Kidney (tissue), 14 donors: ENCODE measurements around the gene ASCL1. TPM values are rescaled to one million over a fixed set of nuclear protein-coding genes. Genes with fewer than 3 reads are reported as not detected.

Source experiments
- DNase-seq, 5 donors: peaks; one replicate each; pipeline ENCODE4 v3.0.0-alpha.2; 2013 to 2020
- FAIRE-seq: peaks from 2 replicates; lab custom pipeline; 2012; peaks lifted over from hg19 to GRCh38; lab: Jason Lieb, UNC
- H3K27ac ChIP-seq, 2 donors: one replicate each; pipeline ENCODE4 v1.7.0; 2013; ENCODE audit warnings: low read depth in 2 of 2, low read length in 2 of 2, inconsistent platforms in 1 of 2
- H3K27me3 ChIP-seq: one replicate; pipeline ENCODE4 v1.7.1; 2013; ENCODE audit warnings: low read length, inconsistent platforms; ENCODE audit not compliant: control insufficient read depth, insufficient read depth
- H3K36me3 ChIP-seq, 3 donors: one replicate each; pipeline versions ENCODE4 v1.7.0 to v1.7.1; 2013; ENCODE audit warnings: low read length in 3 of 3, control low read depth in 1 of 3, inconsistent platforms in 1 of 3; ENCODE audit not compliant: insufficient read depth in 3 of 3, control insufficient read depth in 2 of 3
- H3K4me1 ChIP-seq, 3 donors: one replicate each; pipeline versions ENCODE4 v1.7.0 to v1.7.1; 2013; ENCODE audit warnings: low read length in 3 of 3, inconsistent platforms in 1 of 3, low read depth in 1 of 3; ENCODE audit not compliant: control insufficient read depth in 2 of 3, insufficient read depth in 2 of 3
- H3K4me3 ChIP-seq, 3 donors: one replicate each; pipeline versions ENCODE4 v1.7.0 to v1.8.1; 2013; ENCODE audit warnings: low read length in 3 of 3, control low read depth in 1 of 3, inconsistent platforms in 1 of 3
- H3K9ac ChIP-seq, 3 donors: one replicate each; pipeline versions ENCODE4 v1.7.0 to v1.7.1; 2013; ENCODE audit warnings: low read length in 3 of 3, control low read depth in 1 of 3, inconsistent platforms in 1 of 3
- H3K9me3 ChIP-seq, 3 donors: one replicate each; pipeline versions ENCODE4 v1.7.0 to v1.7.1; 2013; ENCODE audit warnings: low read length in 3 of 3, control low read depth in 1 of 3, inconsistent platforms in 1 of 3; ENCODE audit not compliant: control insufficient read depth in 2 of 3, insufficient read depth in 1 of 3
- CTCF ChIP-seq: IDR thresholded peaks from 3 replicates; pipeline ENCODE4 v1.5.1; 2012; ENCODE audit warnings: mild to moderate bottlenecking, moderate library complexity, borderline replicate concordance; ENCODE audit not compliant: insufficient read depth; ENCODE audit errors: extremely low read depth
- intact Hi-C: fragments of 100-400 bp; cut with DNase I; formaldehyde crosslinking; loops from one replicate; pipeline ENCODE4 v1.11.1; 2022
- polyA plus RNA-seq: library from polyadenylated mRNA; stranded (reverse); fragments of 350-450 nt; fragmentation: Illumina TruSeq; extraction: RNeasy Lipid Tissue Mini Kit (QIAGEN cat#74804); gene quantifications from one replicate; pipeline ENCODE4 v1.2.3, GENCODE V29; 2014; ENCODE audit warnings: low read depth, low replicate concordance; ENCODE audit not compliant: insufficient read depth
- total RNA-seq: library from RNA; stranded (reverse); fragmentation: NEBNext Ultra II Directional; extraction: Animal tissue kit (Norgen Biotek cat#: 25700); gene quantifications from one replicate; pipeline ENCODE4 v1.2.1, GENCODE V29; 2021
- donor health status: control.
- donor health status: control.
- donor health status: control.
- donor health status: control.
- donor health status: control.
- donor health status: DM: yes; HTN: yes; CAD: no.
- donor health status: Normal renal cell carcinoma (clear cell type).

ASCL1 gene
- total and polyA plus RNA-seq, 2 donors from 2014 or later = not detected

GRCh38 chr12:102948941-102949352, 8.5 kb upstream of the ASCL1 start:
- H3K27me3 ChIP-seq = peaks cover 44% of the 10 kb centered on the region
- H3K4me3 ChIP-seq = no peak overlapping the region
- intact Hi-C loops = no loop called here
- H3K9ac ChIP-seq = no peak overlapping the region
- FAIRE-seq (no peak), DNase-seq (peak in 4 of 5 donors; percentile 63 to 68 (median 65))
- TF ChIP-seq CTCF = peak; percentile 72
- no peaks in the 10 kb centered on the region for H3K36me3 ChIP-seq
- no peak overlapping the region for H3K27ac ChIP-seq
- H3K9me3 ChIP-seq = no peaks in the 10 kb centered on the region
- H3K4me1 ChIP-seq = peaks cover 0 to 11% (median 0%) of the 10 kb centered on the region in 3 donors

- FAIRE-seq (no peak), DNase-seq (peak in 4 of 5 donors; percentile 41 to 66 (median 47))
- H3K27me3 ChIP-seq = peaks cover 56% of the 10 kb centered on the region
Measured at GRCh38 chr12:102950107-102950949, 7.1 kb upstream of the ASCL1 start.

GRCh38 chr12:102950950-102951619, 6.4 kb upstream of the ASCL1 start:
- FAIRE-seq = no peak
- intact Hi-C loops = loop anchor here (10.0 kb wide), 1 partner anchor 594 kb away; no protein-coding TSS in a partner anchor
- no peaks in the 10 kb centered on the region for H3K36me3 ChIP-seq
- H3K9ac ChIP-seq = no peak overlapping the region
- no peaks in the 10 kb centered on the region for H3K9me3 ChIP-seq
- H3K27ac ChIP-seq = no peak overlapping the region
- DNase-seq = no peak
- peaks cover 0 to 11% (median 0%) of the 10 kb centered on the region in 3 donors for H3K4me1 ChIP-seq
- no peak overlapping the region for H3K4me3 ChIP-seq
- H3K27me3 ChIP-seq = peaks cover 64% of the 10 kb centered on the region
- TF ChIP-seq CTCF = no peak

More at GRCh38 chr12:102950107-102950949, 7.1 kb upstream of the ASCL1 start:
- no peak overlapping the region for H3K4me3 ChIP-seq
- peaks cover 0 to 11% (median 0%) of the 10 kb centered on the region in 3 donors for H3K4me1 ChIP-seq
- no peaks in the 10 kb centered on the region for H3K9me3 ChIP-seq
- no peak overlapping the region for H3K9ac ChIP-seq
- intact Hi-C loops = loop anchor here (10.0 kb wide), 1 partner anchor 594 kb away; no protein-coding TSS in a partner anchor
- no peaks in the 10 kb centered on the region for H3K36me3 ChIP-seq
- no peak overlapping the region for H3K27ac ChIP-seq
- TF ChIP-seq CTCF = peak; percentile 35
